Measurements from ENCODE around the gene TRAF1. TPM values are rescaled to one million over a fixed set of nuclear protein-coding genes. Genes with fewer than 3 reads are reported as not detected.

TRAF1 gene
- total RNA-seq, 1 donor from 2014 or later = 1.4 TPM

- no peak for DNase-seq (ENCODE audit: low spot score)
- Mint-ChIP-seq H3K27ac (ENCODE audit: unreplicated experiment) (no peak overlapping the region), H3K4me3 (ENCODE audit: unreplicated experiment) (no peak overlapping the region), H3K27me3 (ENCODE audit: unreplicated experiment) (no peaks in the 10 kb centered on the region), H3K9me3 (ENCODE audit: unreplicated experiment) (no peaks in the 10 kb centered on the region), H3K4me1 (ENCODE audit: unreplicated experiment) (no peaks in the 10 kb centered on the region), H3K36me3 (ENCODE audit: low read depth, unreplicated experiment) (no peaks in the 10 kb centered on the region)
- peak; percentile 12 for TF ChIP-seq CTCF (IDR thresholded peaks at IDR 0.05; ENCODE audit: unreplicated experiment)
These were observed 10.1 kb upstream of the TRAF1 start for GRCh38 chr9:120936764-120937122.

- peak; percentile 79 for TF ChIP-seq CTCF (IDR thresholded peaks at IDR 0.05; ENCODE audit: unreplicated experiment)
- no peaks in the 10 kb centered on the region for H3K27me3 Mint-ChIP-seq (ENCODE audit: unreplicated experiment)
- peak; percentile 93 for DNase-seq (ENCODE audit: low spot score)
- H3K27ac Mint-ChIP-seq (ENCODE audit: unreplicated experiment) = no peak overlapping the region
- no peaks in the 10 kb centered on the region for H3K9me3 Mint-ChIP-seq (ENCODE audit: unreplicated experiment)
- H3K4me1 Mint-ChIP-seq (ENCODE audit: unreplicated experiment) = peaks cover 4% of the 10 kb centered on the region
- H3K36me3 Mint-ChIP-seq (ENCODE audit: low read depth, unreplicated experiment) = no peaks in the 10 kb centered on the region
- no peak overlapping the region for H3K4me3 Mint-ChIP-seq (ENCODE audit: unreplicated experiment)
These were observed 9.6 kb upstream of the TRAF1 start for GRCh38 chr9:120936011-120936763.

GRCh38 chr9:120935383-120935857, 8.8 kb upstream of the TRAF1 start:
- peaks cover 7% of the 10 kb centered on the region for H3K4me1 Mint-ChIP-seq (ENCODE audit: unreplicated experiment)
- no peak overlapping the region for H3K27ac Mint-ChIP-seq (ENCODE audit: unreplicated experiment)
- no peak overlapping the region for H3K4me3 Mint-ChIP-seq (ENCODE audit: unreplicated experiment)
- DNase-seq (ENCODE audit: low spot score) = no peak
- no peak for TF ChIP-seq CTCF (IDR thresholded peaks at IDR 0.05; ENCODE audit: unreplicated experiment)
- peaks cover 1% of the 10 kb centered on the region for H3K27me3 Mint-ChIP-seq (ENCODE audit: unreplicated experiment)
- H3K36me3 Mint-ChIP-seq (ENCODE audit: low read depth, unreplicated experiment) = no peaks in the 10 kb centered on the region
- no peaks in the 10 kb centered on the region for H3K9me3 Mint-ChIP-seq (ENCODE audit: unreplicated experiment)

- no peaks in the 10 kb centered on the region for H3K9me3 Mint-ChIP-seq (ENCODE audit: unreplicated experiment)
- no peak for TF ChIP-seq CTCF (IDR thresholded peaks at IDR 0.05; ENCODE audit: unreplicated experiment)
- peaks cover 1% of the 10 kb centered on the region for H3K27me3 Mint-ChIP-seq (ENCODE audit: unreplicated experiment)
- H3K27ac Mint-ChIP-seq (ENCODE audit: unreplicated experiment) = no peak overlapping the region
- no peak for DNase-seq (ENCODE audit: low spot score)
- H3K4me3 Mint-ChIP-seq (ENCODE audit: unreplicated experiment) = no peak overlapping the region
- H3K4me1 Mint-ChIP-seq (ENCODE audit: unreplicated experiment) = peaks cover 7% of the 10 kb centered on the region
- no peaks in the 10 kb centered on the region for H3K36me3 Mint-ChIP-seq (ENCODE audit: low read depth, unreplicated experiment)
These were observed 7.7 kb upstream of the TRAF1 start for GRCh38 chr9:120934281-120934680.

- no peak for TF ChIP-seq CTCF (IDR thresholded peaks at IDR 0.05; ENCODE audit: unreplicated experiment)
- Mint-ChIP-seq H3K27me3 (ENCODE audit: unreplicated experiment) (peaks cover 1% of the 10 kb centered on the region), H3K9me3 (ENCODE audit: unreplicated experiment) (no peaks in the 10 kb centered on the region), H3K36me3 (ENCODE audit: low read depth, unreplicated experiment) (no peaks in the 10 kb centered on the region), H3K27ac (ENCODE audit: unreplicated experiment) (no peak overlapping the region), H3K4me1 (ENCODE audit: unreplicated experiment) (peaks cover 7% of the 10 kb centered on the region), H3K4me3 (ENCODE audit: unreplicated experiment) (no peak overlapping the region)
- DNase-seq (ENCODE audit: low spot score) = no peak
These were observed 6.9 kb upstream of the TRAF1 start for GRCh38 chr9:120933310-120934055.
